SK-N-DZ (cell line): ENCODE measurements around the gene MRPS12.

Source experiments
- DNase-seq: peaks from one replicate; pipeline ENCODE4 v3.0.0-alpha.2; 2015; ENCODE audit warnings: low spot score

The MRPS12 gene

DNA sequence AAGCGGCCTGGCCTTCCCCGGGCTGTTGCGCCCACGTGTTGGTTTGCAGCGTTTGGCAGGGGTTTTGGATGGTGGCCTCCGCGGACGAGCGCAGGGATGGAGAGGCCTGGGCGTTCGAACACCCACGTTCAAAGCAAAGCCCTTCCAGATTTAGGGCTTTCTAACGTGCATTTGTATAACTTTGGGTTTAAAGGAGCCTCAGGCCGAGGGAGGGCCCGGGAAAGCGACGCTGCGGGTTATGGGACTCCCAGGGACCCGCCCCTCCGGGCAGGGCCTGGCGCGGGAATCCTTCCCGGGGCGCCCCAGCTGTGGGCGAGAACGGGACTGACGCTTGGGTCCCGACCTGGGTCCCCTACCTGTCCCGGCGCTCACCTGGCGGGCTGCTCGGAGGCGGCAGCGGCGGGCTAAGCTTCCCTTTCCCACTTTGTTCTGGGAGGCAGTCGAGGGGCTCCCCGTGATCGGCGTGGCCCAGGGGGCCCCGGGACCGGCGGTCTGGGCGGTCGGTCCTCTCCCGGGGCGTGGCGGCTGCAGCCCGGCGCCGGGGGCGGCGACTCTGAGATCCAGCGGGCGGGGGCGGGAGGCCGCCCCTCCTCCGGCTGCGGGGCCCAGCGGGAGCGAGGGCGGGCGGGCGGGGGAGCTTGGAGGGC is 44.6 kb downstream of the MRPS12 start, which contains the start of gene FBXO17:
FBXO17 (minus strand) TSS at position 529 of the 647 bp plus-strand sequence. CDS start 25,423 bp downstream, outside the sequence.
- peak; percentile 38 for DNase-seq

- peak; percentile 29 for DNase-seq
Measured at GRCh38 chr19:38975861-38976271, 45.1 kb downstream of the MRPS12 start.

GRCh38 chr19:38977445-38978325 is 46.9 kb downstream of the MRPS12 start:
- no peak for DNase-seq

DNA sequence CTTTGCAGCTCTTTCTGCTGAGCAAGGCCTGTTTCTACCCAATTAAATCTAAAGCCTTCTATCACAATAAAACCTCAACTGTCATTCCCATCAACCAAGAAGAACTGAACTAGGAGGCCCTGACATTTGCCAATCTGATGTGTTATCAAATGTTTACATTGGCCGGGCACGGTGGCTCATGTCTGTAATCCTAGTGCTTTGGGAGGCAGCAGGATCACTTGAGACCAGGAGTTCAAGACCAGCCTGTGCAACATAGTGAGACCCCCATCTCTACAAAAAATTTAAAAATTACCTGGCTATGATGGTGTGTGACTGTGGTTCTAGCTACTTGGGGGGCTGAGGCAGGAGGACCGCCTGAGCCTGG is 47.6 kb downstream of the MRPS12 start:
- DNase-seq: no peak

DNA sequence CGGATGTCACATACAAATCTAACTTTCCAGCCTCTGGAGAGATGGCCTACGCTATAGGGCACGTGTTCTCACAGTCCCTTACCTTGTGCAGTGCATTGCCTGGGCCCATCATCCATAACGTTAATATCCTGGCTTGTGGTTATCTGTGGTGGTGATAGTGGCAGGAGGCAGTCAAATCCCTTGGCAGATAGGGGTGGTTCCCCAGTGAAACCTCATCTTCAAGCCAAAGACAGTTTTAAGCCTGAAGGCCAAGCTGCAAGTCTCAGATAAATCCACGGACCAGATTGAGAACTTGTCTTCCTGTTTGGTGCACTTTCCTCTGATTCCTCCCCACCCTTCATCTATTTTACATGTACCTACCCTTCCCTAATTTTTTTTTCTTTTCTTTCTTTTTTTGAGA is 49.1 kb downstream of the MRPS12 start:
- no peak for DNase-seq

DNA sequence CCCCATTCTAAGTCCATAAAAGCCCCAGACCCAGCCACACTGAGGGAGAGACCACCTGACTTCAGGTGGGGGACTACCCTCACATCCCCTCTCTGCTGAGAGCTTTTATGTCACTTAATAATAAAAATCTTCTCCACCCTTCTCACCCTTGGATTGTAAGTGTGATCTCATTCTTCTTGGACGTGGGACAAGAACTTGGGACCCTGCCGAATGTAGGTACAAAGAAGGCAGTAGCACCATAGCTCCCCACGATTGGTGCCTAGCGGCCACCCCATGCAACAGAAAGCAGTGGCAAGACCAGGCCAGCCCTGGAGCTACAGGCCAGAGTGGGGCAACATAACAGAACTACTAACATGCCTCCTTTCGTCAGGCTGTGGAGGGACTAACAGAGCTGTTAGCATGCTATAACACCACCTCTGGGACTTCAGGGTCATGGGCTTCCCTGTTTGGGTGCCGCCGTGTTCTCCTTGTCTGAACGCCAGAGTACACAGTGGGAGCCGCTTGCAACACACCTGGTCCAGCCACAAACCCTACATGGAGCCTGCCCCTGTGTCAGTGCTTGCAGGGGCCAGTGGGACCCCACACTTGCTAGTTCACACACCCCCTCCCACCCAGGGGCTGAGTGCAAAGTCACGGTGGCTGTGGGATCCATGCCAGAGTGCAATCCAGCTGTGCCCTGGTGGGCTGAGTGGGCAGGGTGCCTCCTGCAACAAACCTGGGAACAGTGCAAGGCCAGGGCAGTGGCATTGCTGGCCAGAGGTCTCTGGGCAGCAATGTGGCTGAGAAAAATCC is 50.0 kb downstream of the MRPS12 start:
- DNase-seq: no peak
